GM12878 (cell line): ENCODE measurements around the gene CSF1R. TPM values are rescaled to one million over a fixed set of nuclear protein-coding genes. Genes with fewer than 3 reads are reported as not detected.

Experiments used
- ATAC-seq: fragments of 200-7000 bp; cut with Tn5 transposase; 3 replicates; pipeline ENCODE4 v1.9.1; 2020; ENCODE audit warnings: mild to moderate bottlenecking, moderate library complexity
- BruUV-seq: library from RNA; stranded (reverse); fragments of 400-500 nt; replicated peaks from 2 replicates; lab custom pipeline; 2021; lab: Mats Ljungman, UMichigan
- CTCF ChIA-PET: fragments of 300-600 bp; sonication (Branson Sonifier 250); formaldehyde crosslinking; extraction: SDS; loops from one replicate; lab custom pipeline; 2021; ENCODE audit warnings: inconsistent platforms; lab: Yijun Ruan, JAX
- POLR2A ChIA-PET: fragments of 350-600 bp; formaldehyde crosslinking; extraction: SDS; loops from one replicate; lab custom pipeline; 2021; ENCODE audit warnings: inconsistent platforms; lab: Charles Lee
- RAD21 ChIA-PET: fragments of 300-600 bp; sonication (Branson Sonifier 250); formaldehyde crosslinking; loops from one replicate; lab custom pipeline; 2023; ENCODE audit warnings: antibody characterized with exemption; ENCODE audit not compliant: unreplicated experiment; lab: Charles Lee
- SMC1A ChIA-PET: fragments of 300-600 bp; sonication (Branson Sonifier 250); formaldehyde crosslinking; loops from one replicate; lab custom pipeline; 2023; ENCODE audit not compliant: unreplicated experiment, uncharacterized antibody; lab: Charles Lee
- DNase-seq: peaks from one replicate; pipeline ENCODE4 v3.0.0-alpha.2; 2011; ENCODE audit warnings: low read depth, low spot score
- FAIRE-seq: peaks from 3 replicates; lab custom pipeline; 2011; peaks lifted over from hg19 to GRCh38; lab: Jason Lieb, UNC
- H2AFZ ChIP-seq: 2 replicates; pipeline ENCODE4 v1.6.0; 2011; ENCODE audit warnings: low read depth, low read length, control low read depth; ENCODE audit not compliant: control insufficient read depth
- H3K27ac ChIP-seq: 2 replicates; pipeline ENCODE4 v1.5.1; 2011; ENCODE audit warnings: control low read depth; ENCODE audit not compliant: control insufficient read depth, insufficient read depth
- H3K27me3 ChIP-seq, 2 experiments: replicated peaks in 1 of 2; 2 replicates each; pipeline versions ENCODE4 v1.6.0 to v1.6.1; 2011; ENCODE audit warnings: low read length in 1 of 2; ENCODE audit not compliant: control insufficient read depth in 2 of 2, insufficient read depth in 2 of 2
- H3K36me3 ChIP-seq, 2 experiments: 2 replicates each; pipeline ENCODE4 v1.5.1; 2011; ENCODE audit warnings: low read length in 1 of 2; ENCODE audit not compliant: control insufficient read depth in 2 of 2, insufficient read depth in 2 of 2
- H3K4me1 ChIP-seq: 2 replicates; pipeline ENCODE4 v1.6.1; 2011; ENCODE audit warnings: mild to moderate bottlenecking, low read length, moderate library complexity, mixed read lengths; ENCODE audit not compliant: control insufficient read depth, insufficient read depth
- H3K4me2 ChIP-seq: 2 replicates; pipeline ENCODE4 v1.6.0; 2011; ENCODE audit warnings: control low read depth; ENCODE audit not compliant: control insufficient read depth, insufficient read depth
- H3K4me3 ChIP-seq: fragments of 200-600 bp; sonication (generic); 2 replicates; pipeline ENCODE4 v1.5.1; 2016
- H3K79me2 ChIP-seq: 2 replicates; pipeline ENCODE4 v1.6.0; 2011; ENCODE audit warnings: low read length; ENCODE audit not compliant: control insufficient read depth, insufficient read depth
- H3K9ac ChIP-seq: 2 replicates; pipeline ENCODE4 v1.8.0; 2011; ENCODE audit warnings: low read length, control low read depth, mixed read lengths; ENCODE audit not compliant: control insufficient read depth, insufficient read depth
- H3K9me3 ChIP-seq: replicated peaks from 3 replicates; pipeline ENCODE4 v1.5.1; 2011; ENCODE audit warnings: mild to moderate bottlenecking, low read length; ENCODE audit not compliant: control insufficient read depth, insufficient read depth
- H4K20me1 ChIP-seq: 2 replicates; pipeline ENCODE4 v1.6.0; 2011; ENCODE audit not compliant: control insufficient read depth, insufficient read depth
- IKZF2 ChIP-seq, 2 experiments: fragments of 450-650 bp; IDR thresholded peaks; 2 replicates each; pipeline ENCODE4 v1.6.1; 2017; ENCODE audit warnings: mild to moderate bottlenecking in 2 of 2, moderate library complexity in 2 of 2
- YY1 ChIP-seq: IDR thresholded peaks from 2 replicates; pipeline ENCODE4 v1.6.1; 2011; ENCODE audit warnings: low read depth, mild to moderate bottlenecking, low read length
- ZNF622 ChIP-seq: fragments of 450-650 bp; IDR thresholded peaks from 2 replicates; pipeline ENCODE4 v1.6.1; 2017; ENCODE audit warnings: mild to moderate bottlenecking, inconsistent platforms
- WGBS: methylation state at CpG from one replicate; pipeline ENCODE4 v1.1.6; 2016; ENCODE audit warnings: low lambda C conversion rate; ENCODE audit not compliant: insufficient replicate concordance, insufficient coverage; ENCODE audit errors: missing lambda C conversion rate; 5-methylcytosine and 5-hydroxymethylcytosine counted together
- in situ Hi-C: fragments of 300-500 bp; cut with MboI; formaldehyde crosslinking; loops from 9 replicates; pipeline ENCODE4 v1.14.3; 2018; ENCODE audit warnings: mixed read lengths
- intact Hi-C: fragments of 100-400 bp; cut with micrococcal nuclease; formaldehyde crosslinking; loops from one replicate; pipeline ENCODE4 v1.14.2; 2022; ENCODE audit not compliant: unreplicated experiment
- polyA plus RNA-seq, 11 experiments: library from polyadenylated mRNA; depleted of rRNA in 4 of 11; unstranded in 6 of 11; stranded (reverse) in 5 of 11; fragments of >200 nt; fragmentation: Nextera tagmentation in 4 of 11; fragmentation: Illumina TruSeq in 1 of 11; extraction: Ambion mirVana in 4 of 11; extraction: Trizol in 1 of 11; gene quantifications; 1 replicate in 1 of 11; 2 replicates in 10 of 11; pipeline versions ENCODE4 v1.2.1 to v1.2.3, GENCODE V29; 2011 to 2016; ENCODE audit warnings: inconsistent platforms in 2 of 11, missing spikeins in 2 of 11, low read depth in 1 of 11
- total RNA-seq, 4 experiments: library from RNA; depleted of rRNA in 3 of 4; stranded (reverse); fragments of >200 nt in 3 of 4; fragmentation: Illumina TruSeq in 1 of 4; extraction: Trizol in 1 of 4; gene quantifications; 2 replicates each; pipeline versions ENCODE4 v1.2.1 to v1.2.3, GENCODE V29; 2013 to 2021
- TF ChIP-seq, protein P1 (sequence below): fragments of 450-650 bp; IDR thresholded peaks from 2 replicates; pipeline ENCODE4 v1.6.1; 2014; ENCODE audit warnings: mild to moderate bottlenecking

Gene CSF1R
- total and polyA plus RNA-seq, 10 of the 15 experiments (the other 5 are each of a cell fraction or from before 2014, with no cell fraction given) = 0.35 to 3.6 (median 1.2) TPM

DNA sequence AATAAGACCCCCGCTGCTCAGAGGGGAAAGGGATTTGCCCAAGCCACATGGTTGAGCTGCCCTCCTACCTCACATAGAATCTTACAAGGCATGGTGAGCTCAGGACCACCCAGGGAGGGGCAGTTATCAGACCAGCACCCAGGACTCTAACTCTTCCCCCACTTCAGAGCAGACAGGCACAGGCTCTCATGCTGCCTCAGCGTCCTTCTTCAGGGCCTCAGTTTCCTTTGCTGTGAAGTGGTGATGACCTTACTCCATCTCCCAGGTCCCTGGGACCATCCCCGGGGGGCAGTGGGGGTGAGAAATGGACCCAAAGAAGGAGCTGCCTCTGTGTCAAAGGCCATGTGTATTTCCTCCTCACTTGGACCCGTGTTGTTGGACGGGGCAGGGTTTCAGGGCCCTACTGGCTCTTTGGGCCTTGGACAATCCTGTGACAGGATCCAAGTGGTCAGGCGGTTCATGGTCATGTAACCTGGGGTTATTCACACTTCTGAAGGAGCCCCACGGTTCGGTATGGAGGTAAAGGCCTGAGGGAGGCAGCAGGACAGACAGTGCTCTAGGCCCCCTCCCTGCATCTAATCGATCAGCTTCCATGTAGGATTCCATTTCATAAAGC lies 31.7 kb upstream of the CSF1R start (continued):
- TF ChIP-seq, protein P1, sequence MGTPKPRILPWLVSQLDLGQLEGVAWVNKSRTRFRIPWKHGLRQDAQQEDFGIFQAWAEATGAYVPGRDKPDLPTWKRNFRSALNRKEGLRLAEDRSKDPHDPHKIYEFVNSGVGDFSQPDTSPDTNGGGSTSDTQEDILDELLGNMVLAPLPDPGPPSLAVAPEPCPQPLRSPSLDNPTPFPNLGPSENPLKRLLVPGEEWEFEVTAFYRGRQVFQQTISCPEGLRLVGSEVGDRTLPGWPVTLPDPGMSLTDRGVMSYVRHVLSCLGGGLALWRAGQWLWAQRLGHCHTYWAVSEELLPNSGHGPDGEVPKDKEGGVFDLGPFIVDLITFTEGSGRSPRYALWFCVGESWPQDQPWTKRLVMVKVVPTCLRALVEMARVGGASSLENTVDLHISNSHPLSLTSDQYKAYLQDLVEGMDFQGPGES = no peak
- no peak for TF ChIP-seq IKZF2 (IDR thresholded peaks at IDR 0.05)

DNA sequence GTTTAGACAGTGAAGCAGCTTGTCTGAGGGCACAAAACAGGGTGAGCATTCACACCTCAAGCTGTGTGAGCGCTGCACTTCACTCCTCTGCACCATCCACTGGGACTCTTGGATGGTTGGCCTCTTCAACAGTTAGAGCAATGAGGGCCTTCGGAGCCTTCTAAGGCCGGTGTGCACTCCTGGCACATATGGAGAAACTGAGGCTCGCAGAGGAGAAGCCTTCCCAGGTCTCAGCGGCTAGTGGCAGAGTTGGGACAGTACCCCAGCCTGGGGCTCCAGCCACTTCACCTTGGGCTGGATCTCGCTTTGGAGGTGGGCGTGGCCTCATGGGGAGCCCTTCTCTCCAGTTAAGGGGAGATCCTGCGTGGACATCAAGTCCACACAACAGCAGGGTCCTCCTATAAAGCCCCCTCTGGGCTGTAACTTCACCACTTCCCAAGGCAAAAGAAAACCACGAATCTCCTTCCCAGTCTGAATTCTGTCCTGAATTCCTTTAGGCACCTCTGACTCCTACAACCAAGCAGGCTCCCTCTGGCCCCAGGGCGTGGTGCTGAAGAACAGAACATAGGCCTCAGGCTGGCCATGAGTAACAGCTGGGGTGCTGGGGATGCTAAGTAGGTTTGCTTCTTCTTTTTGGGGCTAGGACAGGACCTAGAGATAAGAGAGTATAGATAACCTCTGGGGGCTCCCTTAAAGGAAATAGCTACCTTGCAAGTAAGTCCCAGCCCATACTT lies 30.5 kb upstream of the CSF1R start:
- WGBS = 30% methylated on average over 10 of the region's 10 CpGs
- no peak for DNase-seq
- ChIA-PET POLR2A (no interaction called here), CTCF (interaction anchor here (0.7 kb wide), 1 partner anchor 33 kb away, joined by 3 read pairs; no protein-coding TSS in a partner anchor)
- no peaks in the 10 kb centered on the region for H3K79me2 ChIP-seq
- BruUV-seq = no TSS peak
- TF ChIP-seq ZNF622 = no peak
- TF ChIP-seq YY1 = no peak
- TF ChIP-seq, all 136 proteins: peak for 0
- intact Hi-C loops (no loop called here), in situ Hi-C loops (no loop called here)
- no peaks in the 10 kb centered on the region for H3K4me1 ChIP-seq
- H2AFZ ChIP-seq = no peak overlapping the region
- no peaks in the 10 kb centered on the region; a peak in 1 of 4 replicates for H3K27me3 ChIP-seq
- no peak overlapping the region for H3K4me3 ChIP-seq
- H3K27ac ChIP-seq = no peak overlapping the region
- ChIA-PET SMC1A (interaction anchor here (0.6 kb wide), 1 partner anchor 296 kb away, joined by 3 read pairs; no protein-coding TSS in a partner anchor), RAD21 (no interaction called here)
- no peak overlapping the region for H3K9ac ChIP-seq
- no peak for FAIRE-seq
- no peak for ATAC-seq
- H3K4me2 ChIP-seq = no peak overlapping the region
- no peaks in the 10 kb centered on the region for H3K36me3 ChIP-seq
- no peaks in the 10 kb centered on the region for H3K9me3 ChIP-seq
- H4K20me1 ChIP-seq = no peaks in the 10 kb centered on the region
